Measurements from ENCODE around the gene EDIL3. TPM values are rescaled to one million over a fixed set of nuclear protein-coding genes. Genes with fewer than 3 reads are reported as not detected.

The EDIL3 gene
- total and polyA plus RNA-seq, 2 donors (not counting 3 experiments of a cell fraction or from before 2014, with no cell fraction given) = 9.1 to 28.8 TPM

- DNase-seq (ENCODE audit: low read depth, low spot score) = no peak
- H2AFZ ChIP-seq (ENCODE audit: low read depth, low read length) = no peak overlapping the region
- H3K27ac ChIP-seq (ENCODE audit: insufficient read depth, low read depth, low read length) = no peak overlapping the region
- no peaks in the 10 kb centered on the region for H3K9me1 ChIP-seq (replicated peaks; ENCODE audit: control insufficient read depth, extremely low read depth, insufficient read depth, low read length)
- H3K27me3 ChIP-seq (ENCODE audit: control insufficient read depth in 2 of 2, insufficient read depth in 2 of 2, low read length in 2 of 2) = no peaks in the 10 kb centered on the region
- H4K20me1 ChIP-seq (replicated peaks; ENCODE audit: control insufficient read depth, extremely low read depth, insufficient read depth, low read length) = no peaks in the 10 kb centered on the region
- no TSS peak for BruUV-seq (replicated peaks)
- no peak overlapping the region for H3K4me2 ChIP-seq (ENCODE audit: insufficient read depth, low read length)
- no peak overlapping the region for H3K9ac ChIP-seq (replicated peaks; ENCODE audit: extremely low read depth, insufficient read depth, low read length)
- CTCF ChIA-PET = no interaction called here
- POLR2A ChIA-PET = no interaction called here
- H3K9me3 ChIP-seq (replicated peaks; ENCODE audit: control insufficient read depth, insufficient read depth, low read length) = no peaks in the 10 kb centered on the region
- no peaks in the 10 kb centered on the region for H3K36me3 ChIP-seq (ENCODE audit: control insufficient read depth in 2 of 2, extremely low read depth in 1 of 2, insufficient read depth in 2 of 2, low read length in 2 of 2)
- dilution Hi-C loops (cut with MboI; ENCODE audit: extremely low pct_ligation_motif_present, low sequenced_read_pairs) = no loop called here
- H3K79me2 ChIP-seq (ENCODE audit: control insufficient read depth, insufficient read depth, low read length) = no peaks in the 10 kb centered on the region
- TF ChIP-seq EZH2 (IDR thresholded peaks at IDR 0.05; ENCODE audit: borderline replicate concordance, low read depth, low read length, severe bottlenecking) (no peak), POLR2A (IDR thresholded peaks at IDR 0.05; ENCODE audit: low read depth, low read length) (no peak), POLR2AphosphoS5 (IDR thresholded peaks at IDR 0.05; ENCODE audit: insufficient read depth, low read depth, low read length) (no peak), MYC (IDR thresholded peaks at IDR 0.05; ENCODE audit: low read depth, low read length) (no peak), FOS (IDR thresholded peaks at IDR 0.05; ENCODE audit: borderline replicate concordance, insufficient read depth, low read length) (no peak), JUN (IDR thresholded peaks at IDR 0.05; ENCODE audit: borderline replicate concordance, insufficient read depth, insufficient read length, low read depth) (no peak), GATA2 (IDR thresholded peaks at IDR 0.05; ENCODE audit: insufficient read depth, insufficient read length, low read depth, low read length) (no peak)
- TF ChIP-seq, protein P1, sequence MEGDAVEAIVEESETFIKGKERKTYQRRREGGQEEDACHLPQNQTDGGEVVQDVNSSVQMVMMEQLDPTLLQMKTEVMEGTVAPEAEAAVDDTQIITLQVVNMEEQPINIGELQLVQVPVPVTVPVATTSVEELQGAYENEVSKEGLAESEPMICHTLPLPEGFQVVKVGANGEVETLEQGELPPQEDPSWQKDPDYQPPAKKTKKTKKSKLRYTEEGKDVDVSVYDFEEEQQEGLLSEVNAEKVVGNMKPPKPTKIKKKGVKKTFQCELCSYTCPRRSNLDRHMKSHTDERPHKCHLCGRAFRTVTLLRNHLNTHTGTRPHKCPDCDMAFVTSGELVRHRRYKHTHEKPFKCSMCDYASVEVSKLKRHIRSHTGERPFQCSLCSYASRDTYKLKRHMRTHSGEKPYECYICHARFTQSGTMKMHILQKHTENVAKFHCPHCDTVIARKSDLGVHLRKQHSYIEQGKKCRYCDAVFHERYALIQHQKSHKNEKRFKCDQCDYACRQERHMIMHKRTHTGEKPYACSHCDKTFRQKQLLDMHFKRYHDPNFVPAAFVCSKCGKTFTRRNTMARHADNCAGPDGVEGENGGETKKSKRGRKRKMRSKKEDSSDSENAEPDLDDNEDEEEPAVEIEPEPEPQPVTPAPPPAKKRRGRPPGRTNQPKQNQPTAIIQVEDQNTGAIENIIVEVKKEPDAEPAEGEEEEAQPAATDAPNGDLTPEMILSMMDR (IDR thresholded peaks at IDR 0.05; ENCODE audit: extremely low read depth in 1 of 2, insufficient read depth in 1 of 2, low read depth in 1 of 2, low read length in 2 of 2) = no peak
- TF ChIP-seq, protein P2, sequence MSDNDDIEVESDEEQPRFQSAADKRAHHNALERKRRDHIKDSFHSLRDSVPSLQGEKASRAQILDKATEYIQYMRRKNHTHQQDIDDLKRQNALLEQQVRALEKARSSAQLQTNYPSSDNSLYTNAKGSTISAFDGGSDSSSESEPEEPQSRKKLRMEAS (IDR thresholded peaks at IDR 0.05; ENCODE audit: insufficient read depth, insufficient read length) = no peak
- H3K4me3 ChIP-seq (replicated peaks in 1 of 3; ENCODE audit: insufficient read depth in 1 of 3, low read depth in 1 of 3, low read length in 3 of 3) = no peak overlapping the region
- H3K4me1 ChIP-seq (ENCODE audit: control insufficient read depth, extremely low read depth, insufficient read depth, low read length) = no peaks in the 10 kb centered on the region
- FAIRE-seq = no peak
- intact Hi-C loops (cut with micrococcal nuclease) = no loop called here
These were observed 182.5 kb downstream of the EDIL3 start for GRCh38 chr5:84202136-84202535.
